Gastroesophageal sphincter (tissue), 3 donors: ENCODE results near the gene IAH1.

Experiments
- CTCF ChIP-seq, 4 experiments: fragments of 200-600 bp in 2 of 4; fragments of 450-650 bp in 2 of 4; sonication (generic) in 1 of 4; IDR thresholded peaks; one replicate each; pipeline ENCODE4 v1.5.1; 2017 to 2019; ENCODE audit warnings: antibody characterized with exemption in 4 of 4, mild to moderate bottlenecking in 2 of 4, moderate library complexity in 2 of 4
- EP300 ChIP-seq: sonication (generic); formaldehyde crosslinking; IDR thresholded peaks from one replicate; pipeline ENCODE4 v1.6.1; 2017; ENCODE audit warnings: antibody characterized with exemption, mild to moderate bottlenecking
- POLR2A ChIP-seq, 2 donors: fragments of 450-650 bp; IDR thresholded peaks; one replicate each; pipeline ENCODE4 v1.6.1; 2017; ENCODE audit warnings: antibody characterized with exemption in 2 of 2, mild to moderate bottlenecking in 2 of 2, moderate library complexity in 1 of 2
- POLR2AphosphoS5 ChIP-seq: sonication (generic); formaldehyde crosslinking; IDR thresholded peaks from one replicate; pipeline ENCODE4 v1.6.1; 2017; ENCODE audit warnings: antibody characterized with exemption

- TF ChIP-seq CTCF (IDR thresholded peaks at IDR 0.05), result no peak
- no peak for TF ChIP-seq POLR2AphosphoS5
- TF ChIP-seq EP300, result no peak
- TF ChIP-seq POLR2A (IDR thresholded peaks at IDR 0.05), result no peak
Measured at GRCh38 chr2:9434489-9434888, 39.9 kb upstream of the IAH1 start.
